Urinary bladder (tissue), 4 donors: ENCODE results near the gene BTBD18. TPM values are rescaled to one million over a fixed set of nuclear protein-coding genes. Genes with fewer than 3 reads are reported as not detected.
A peak's percentile ranks its signal among the peaks of the same experiment; 100 is the strongest.

ENCODE experiments used
- DNase-seq: peaks from one replicate; pipeline ENCODE4 v3.0.0-alpha.2; 2015; ENCODE audit errors: extremely low spot score
- H3K27ac ChIP-seq: one replicate; pipeline ENCODE4 v1.5.1; 2013; ENCODE audit warnings: low read depth, mild to moderate bottlenecking, moderate library complexity
- H3K36me3 ChIP-seq: one replicate; pipeline ENCODE4 v1.6.1; 2013; ENCODE audit warnings: mild to moderate bottlenecking, moderate library complexity; ENCODE audit not compliant: insufficient read depth
- H3K4me1 ChIP-seq: one replicate; pipeline ENCODE4 v1.6.1; 2013; ENCODE audit warnings: mild to moderate bottlenecking, moderate library complexity; ENCODE audit not compliant: insufficient read depth
- H3K4me3 ChIP-seq: one replicate; pipeline ENCODE4 v1.5.1; 2013; ENCODE audit warnings: low read depth, low read length
- WGBS: extraction: QIAGEN DNeasy Blood & Tissue Kit; methylation state at CpG from one replicate; pipeline ENCODE4 v1.1.7; 2013; 5-methylcytosine and 5-hydroxymethylcytosine counted together
- polyA plus RNA-seq: library from polyadenylated mRNA; stranded (reverse); fragments of 200-250 nt; gene quantifications from one replicate; pipeline ENCODE4 v1.2.3, GENCODE V29; 2013
- total RNA-seq: library from RNA; depleted of rRNA; stranded (reverse); fragments of >200 nt; gene quantifications from one replicate; pipeline ENCODE4 v1.2.3, GENCODE V29; 2014
- donor health status: healthy with polysubstance abuse.
- donor health status: healthy.

Gene BTBD18
- not detected for total RNA-seq
- polyA plus RNA-seq = not detected

GRCh38 chr11:57751676-57752253 lies at the start of gene BTBD18:
Gene BTBD18, minus strand, starts transcription at chr11:57751819. Its CDS starts 631 bp downstream, at chr11:57751188.
- Histone ChIP-seq H3K27ac (no peak within 1 kb of the TSS), H3K4me1 (no peaks in the 10 kb centered on the region), H3K36me3 (no peaks in the 10 kb centered on the region), H3K4me3 (no peak within 1 kb of the TSS)
- no peak for DNase-seq
- WGBS = 50% methylated on average over 10 of the region's 10 CpGs

GRCh38 chr11:57801183-57801485 lies 49.5 kb upstream of the BTBD18 start:
- no peak overlapping the region for H3K4me3 ChIP-seq
- peaks cover 7% of the 10 kb centered on the region for H3K36me3 ChIP-seq
- no peak for DNase-seq
- H3K4me1 ChIP-seq = no peaks in the 10 kb centered on the region
- H3K27ac ChIP-seq = no peak overlapping the region

- no peak overlapping the region for H3K4me3 ChIP-seq
- peaks cover 8% of the 10 kb centered on the region for H3K36me3 ChIP-seq
- no peak overlapping the region for H3K27ac ChIP-seq
- 51% methylated on average over 4 of the region's 4 CpGs for WGBS
- no peaks in the 10 kb centered on the region for H3K4me1 ChIP-seq
- DNase-seq = peak; percentile 79
These were observed 49.0 kb upstream of the BTBD18 start for GRCh38 chr11:57800444-57801182.

- Histone ChIP-seq H3K27ac (no peak overlapping the region), H3K36me3 (peaks cover 7% of the 10 kb centered on the region), H3K4me3 (no peak overlapping the region), H3K4me1 (no peaks in the 10 kb centered on the region)
- WGBS = 28% methylated on average over 1 of the region's 1 CpG
- no peak for DNase-seq
These were observed 47.4 kb upstream of the BTBD18 start for GRCh38 chr11:57798905-57799559.

GRCh38 chr11:57793351-57794115 lies 41.9 kb upstream of the BTBD18 start:
- H3K4me1 ChIP-seq = peaks cover 3% of the 10 kb centered on the region
- no peak for DNase-seq
- WGBS = 61% methylated on average over 8 of the region's 8 CpGs
- no peak overlapping the region for H3K4me3 ChIP-seq
- H3K27ac ChIP-seq = peak overlapping the region; percentile 18
- H3K36me3 ChIP-seq = peaks cover 5% of the 10 kb centered on the region

- DNase-seq = no peak
- Histone ChIP-seq H3K27ac (peak overlapping the region; percentile 18), H3K4me1 (peaks cover 3% of the 10 kb centered on the region), H3K36me3 (peaks cover 5% of the 10 kb centered on the region), H3K4me3 (no peak overlapping the region)
These were observed 41.3 kb upstream of the BTBD18 start for GRCh38 chr11:57792870-57793269.

GRCh38 chr11:57792060-57792541 lies 40.5 kb upstream of the BTBD18 start:
- 72% methylated on average over 7 of the region's 7 CpGs for WGBS
- H3K4me3 ChIP-seq = no peak overlapping the region
- no peak for DNase-seq
- H3K36me3 ChIP-seq = peaks cover 6% of the 10 kb centered on the region
- peaks cover 5% of the 10 kb centered on the region for H3K4me1 ChIP-seq
- H3K27ac ChIP-seq = no peak overlapping the region

- Histone ChIP-seq H3K27ac (peak overlapping the region; percentile 53), H3K4me3 (no peak overlapping the region), H3K4me1 (peaks cover 5% of the 10 kb centered on the region), H3K36me3 (peaks cover 3% of the 10 kb centered on the region)
- 86% methylated on average over 22 of the region's 22 CpGs for WGBS
- DNase-seq = no peak
These were observed 39.9 kb upstream of the BTBD18 start for GRCh38 chr11:57791321-57792059.

- Histone ChIP-seq H3K36me3 (peaks cover 2% of the 10 kb centered on the region), H3K4me1 (peaks cover 5% of the 10 kb centered on the region), H3K4me3 (no peak overlapping the region), H3K27ac (peak overlapping the region; percentile 38)
- DNase-seq = no peak
These were observed 37.1 kb upstream of the BTBD18 start for GRCh38 chr11:57788703-57789088.

GRCh38 chr11:57787920-57788702 lies 36.5 kb upstream of the BTBD18 start:
- Histone ChIP-seq H3K27ac (peak overlapping the region; percentile 57), H3K36me3 (peaks cover 2% of the 10 kb centered on the region), H3K4me3 (no peak overlapping the region), H3K4me1 (peaks cover 5% of the 10 kb centered on the region)
- WGBS = 50% methylated on average over 6 of the region's 6 CpGs
- no peak for DNase-seq

- peaks cover 5% of the 10 kb centered on the region for H3K4me1 ChIP-seq
These were observed 35.5 kb upstream of the BTBD18 start for GRCh38 chr11:57787006-57787604.

GRCh38 chr11:57786436-57786835 lies 34.8 kb upstream of the BTBD18 start:
- Histone ChIP-seq H3K36me3 (peaks cover 2% of the 10 kb centered on the region), H3K4me3 (no peak overlapping the region), H3K4me1 (peaks cover 5% of the 10 kb centered on the region), H3K27ac (peak overlapping the region; percentile 70)
- no peak for DNase-seq
- 56% methylated on average over 4 of the region's 4 CpGs for WGBS

More at GRCh38 chr11:57787006-57787604, 35.5 kb upstream of the BTBD18 start:
- H3K4me3 ChIP-seq = no peak overlapping the region
- WGBS = 75% methylated on average over 4 of the region's 4 CpGs
- H3K27ac ChIP-seq = peak overlapping the region; percentile 84
- DNase-seq = no peak
- H3K36me3 ChIP-seq = peaks cover 2% of the 10 kb centered on the region
